Liver (tissue), 9 donors: Measurements from ENCODE around the gene S1PR4. TPM values are rescaled to one million over a fixed set of nuclear protein-coding genes. Genes with fewer than 3 reads are reported as not detected.

Experiments used
- DNase-seq: peaks from one replicate; pipeline ENCODE4 v3.0.0-alpha.2; 2017; ENCODE audit warnings: low spot score
- H3K27ac ChIP-seq, 2 donors: one replicate each; pipeline ENCODE4 v1.7.0; 2013; ENCODE audit warnings: inconsistent platforms in 2 of 2, low read length in 2 of 2, control low read depth in 1 of 2, low read depth in 1 of 2, mild to moderate bottlenecking in 1 of 2
- H3K27me3 ChIP-seq, 4 donors: one replicate each; pipeline versions ENCODE4 v1.6.1 to v1.7.0; 2013; ENCODE audit warnings: low read length in 3 of 4, inconsistent platforms in 1 of 4, mild to moderate bottlenecking in 1 of 4, moderate library complexity in 1 of 4; ENCODE audit not compliant: control insufficient read depth in 4 of 4, insufficient read depth in 4 of 4
- H3K36me3 ChIP-seq, 4 donors: one replicate each; pipeline versions ENCODE4 v1.6.1 to v1.7.0; 2013; ENCODE audit warnings: low read length in 3 of 4, mild to moderate bottlenecking in 3 of 4, low read depth in 1 of 4, moderate library complexity in 1 of 4; ENCODE audit not compliant: control insufficient read depth in 4 of 4, insufficient read depth in 3 of 4
- H3K4me1 ChIP-seq, 4 donors: one replicate each; pipeline versions ENCODE4 v1.6.1 to v1.7.0; 2013; ENCODE audit warnings: low read length in 3 of 4, mild to moderate bottlenecking in 3 of 4, moderate library complexity in 1 of 4; ENCODE audit not compliant: control insufficient read depth in 4 of 4, insufficient read depth in 4 of 4
- H3K4me3 ChIP-seq, 3 donors: one replicate each; pipeline versions ENCODE4 v1.6.1 to v1.7.0; 2013; ENCODE audit warnings: low read length in 3 of 3, control low read depth in 1 of 3, low read depth in 1 of 3, mild to moderate bottlenecking in 1 of 3
- H3K9ac ChIP-seq, 2 donors: one replicate each; pipeline ENCODE4 v1.7.0; 2013; ENCODE audit warnings: low read length in 2 of 2, mild to moderate bottlenecking in 2 of 2, moderate library complexity in 2 of 2, control low read depth in 1 of 2, low read depth in 1 of 2
- H3K9me3 ChIP-seq, 4 donors: one replicate each; pipeline versions ENCODE4 v1.6.1 to v1.7.0; 2013; ENCODE audit warnings: low read length in 3 of 4; ENCODE audit not compliant: control insufficient read depth in 4 of 4
- ATF3 ChIP-seq: IDR thresholded peaks from 2 replicates; pipeline ENCODE4 v1.6.1; 2016; ENCODE audit warnings: antibody characterized with exemption
- CTCF ChIP-seq: fragments of 150-350 bp; IDR thresholded peaks from 2 replicates; pipeline ENCODE4 v1.5.1; 2017; ENCODE audit warnings: improper control_type of control experiment, low read depth, low read length; ENCODE audit not compliant: missing input control
- EGR1 ChIP-seq, 2 donors: IDR thresholded peaks; 2 replicates each; pipeline ENCODE4 v1.6.1; 2016 to 2018; ENCODE audit warnings: antibody characterized with exemption in 2 of 2, low read depth in 2 of 2
- FOXA1 ChIP-seq: IDR thresholded peaks from 2 replicates; pipeline ENCODE4 v1.6.1; 2016; ENCODE audit warnings: antibody characterized with exemption
- FOXA2 ChIP-seq: IDR thresholded peaks from 2 replicates; pipeline ENCODE4 v1.6.1; 2016; ENCODE audit warnings: antibody characterized with exemption
- GABPA ChIP-seq, 2 donors: IDR thresholded peaks in 1 of 2; conservative IDR thresholded peaks in 1 of 2; 2 replicates each; pipeline ENCODE4 v1.6.1; 2016; ENCODE audit warnings: antibody characterized with exemption in 2 of 2, mild to moderate bottlenecking in 1 of 2, moderate library complexity in 1 of 2
- HNF4A ChIP-seq, 2 donors: conservative IDR thresholded peaks; 2 replicates each; pipeline ENCODE4 v1.6.1; 2016; ENCODE audit warnings: antibody characterized with exemption in 2 of 2, mild to moderate bottlenecking in 2 of 2
- HNF4G ChIP-seq: IDR thresholded peaks from 2 replicates; pipeline ENCODE4 v1.6.1; 2016; ENCODE audit warnings: antibody characterized with exemption
- JUND ChIP-seq, 2 donors: IDR thresholded peaks; 2 replicates each; pipeline ENCODE4 v1.6.1; 2016; ENCODE audit warnings: antibody characterized with exemption in 2 of 2
- MAX ChIP-seq: IDR thresholded peaks from 2 replicates; pipeline ENCODE4 v1.6.1; 2016; ENCODE audit warnings: antibody characterized with exemption
- NR2F2 ChIP-seq: IDR thresholded peaks from 2 replicates; pipeline ENCODE4 v1.6.1; 2016; ENCODE audit warnings: antibody characterized with exemption
- RAD21 ChIP-seq, 2 donors: IDR thresholded peaks; 2 replicates each; pipeline ENCODE4 v1.6.1; 2016; ENCODE audit warnings: antibody characterized with exemption in 2 of 2, mild to moderate bottlenecking in 2 of 2
- REST ChIP-seq: IDR thresholded peaks from 2 replicates; pipeline ENCODE4 v1.6.1; 2016; ENCODE audit warnings: antibody characterized with exemption, mild to moderate bottlenecking
- RXRA ChIP-seq, 2 donors: IDR thresholded peaks; 2 replicates each; pipeline ENCODE4 v1.6.1; 2017 to 2018; ENCODE audit warnings: antibody characterized with exemption in 2 of 2, mild to moderate bottlenecking in 1 of 2
- SP1 ChIP-seq: IDR thresholded peaks from 2 replicates; pipeline ENCODE4 v1.6.1; 2018; ENCODE audit warnings: antibody characterized with exemption, mild to moderate bottlenecking
- TAF1 ChIP-seq: conservative IDR thresholded peaks from 2 replicates; pipeline ENCODE4 v1.6.1; 2016; ENCODE audit warnings: antibody characterized with exemption, mild to moderate bottlenecking
- YY1 ChIP-seq: IDR thresholded peaks from 2 replicates; pipeline ENCODE4 v1.6.1; 2016; ENCODE audit warnings: antibody characterized with exemption, mild to moderate bottlenecking
- ZBTB33 ChIP-seq: IDR thresholded peaks from 2 replicates; pipeline ENCODE4 v1.6.1; 2016; ENCODE audit warnings: antibody characterized with exemption
- WGBS: extraction: QIAGEN DNeasy Blood & Tissue Kit; methylation state at CpG from one replicate; pipeline ENCODE4 v1.1.7; 2013; 5-methylcytosine and 5-hydroxymethylcytosine counted together
- polyA plus RNA-seq, 2 donors: library from polyadenylated mRNA; stranded (reverse) in 1 of 2; unstranded in 1 of 2; fragments of 200-250 nt in 1 of 2; fragments of >200 nt in 1 of 2; fragmentation: Nextera tagmentation in 1 of 2; extraction: Ambion mirVana in 1 of 2; gene quantifications; one replicate each; pipeline versions ENCODE4 v1.2.1 to v1.2.3, GENCODE V29; 2013 to 2015
- total RNA-seq, 2 donors: library from RNA; depleted of rRNA; stranded (reverse); fragments of >200 nt; gene quantifications; one replicate each; pipeline ENCODE4 v1.2.3, GENCODE V29; 2014
- donor health status: healthy.
- donor health status: healthy.
- donor health status: healthy.
- donor health status: healthy.
- donor health status: healthy.

Gene S1PR4
- total and polyA plus RNA-seq, 4 donors = 0.93 to 11.0 (median 2.1) TPM

- TF ChIP-seq JUND (IDR thresholded peaks at IDR 0.05) = no peak
- no peak for TF ChIP-seq REST
- no peak for TF ChIP-seq ZBTB33
- no peak for TF ChIP-seq SP1
- TF ChIP-seq CTCF = no peak
- TF ChIP-seq FOXA1 = no peak
- no peak for TF ChIP-seq NR2F2
- TF ChIP-seq YY1 = no peak
- TF ChIP-seq RXRA (IDR thresholded peaks at IDR 0.05) = no peak
- H3K9ac ChIP-seq = no peak overlapping the region
- peaks cover 0 to 3% (median 0%) of the 10 kb centered on the region in 4 donors for H3K4me1 ChIP-seq
- no peak overlapping the region for H3K4me3 ChIP-seq
- no peak for DNase-seq
- WGBS = 58% methylated on average over 7 of the region's 7 CpGs
- H3K9me3 ChIP-seq = no peaks in the 10 kb centered on the region
- H3K36me3 ChIP-seq = no peaks in the 10 kb centered on the region
- no peaks in the 10 kb centered on the region for H3K27me3 ChIP-seq
- H3K27ac ChIP-seq = no peak overlapping the region
Observed at GRCh38 chr19:3163943-3164342, 14.6 kb upstream of the S1PR4 start.

- Histone ChIP-seq H3K27ac (no peak overlapping the region), H3K36me3 (no peaks in the 10 kb centered on the region), H3K4me1 (peaks cover 0 to 7% (median 4%) of the 10 kb centered on the region in 4 donors), H3K27me3 (no peaks in the 10 kb centered on the region), H3K9me3 (no peaks in the 10 kb centered on the region), H3K4me3 (no peak overlapping the region), H3K9ac (no peak overlapping the region)
- no peak for DNase-seq
- WGBS = 79% methylated on average over 13 of the region's 13 CpGs
- TF ChIP-seq NR2F2 = no peak
- TF ChIP-seq SP1 = no peak
- no peak for TF ChIP-seq EGR1 (IDR thresholded peaks at IDR 0.05; ENCODE audit: low read depth in 2 of 2)
- TF ChIP-seq ZBTB33 = no peak
- no peak for TF ChIP-seq RXRA (IDR thresholded peaks at IDR 0.05)
- no peak for TF ChIP-seq GABPA (IDR thresholded peaks at IDR 0.05 in 1 of 2, conservative IDR thresholded peaks at IDR 0.05 in 1 of 2)
- TF ChIP-seq FOXA1 = no peak
- TF ChIP-seq JUND (IDR thresholded peaks at IDR 0.05) = no peak
- TF ChIP-seq HNF4A (conservative IDR thresholded peaks at IDR 0.05) = no peak
- no peak for TF ChIP-seq YY1
- TF ChIP-seq FOXA2 = no peak
- TF ChIP-seq CTCF = no peak
- no peak for TF ChIP-seq ATF3
- no peak for TF ChIP-seq RAD21 (IDR thresholded peaks at IDR 0.05)
- no peak for TF ChIP-seq HNF4G
- TF ChIP-seq MAX = no peak
- TF ChIP-seq TAF1 = no peak
Observed at GRCh38 chr19:3167533-3168272, 10.9 kb upstream of the S1PR4 start.
